Keratinocyte (primary cell): ENCODE results near the gene WDR33. TPM values are rescaled to one million over a fixed set of nuclear protein-coding genes. Genes with fewer than 3 reads are reported as not detected.

Source experiments
- DNase-seq: peaks from one replicate; pipeline ENCODE4 v3.0.0-alpha.2; 2011; ENCODE audit warnings: low read depth, missing footprints, low spot score
- FAIRE-seq: peaks from 2 replicates; lab custom pipeline; 2011; peaks lifted over from hg19 to GRCh38; lab: Jason Lieb, UNC
- H2AFZ ChIP-seq: 2 replicates; pipeline ENCODE4 v1.6.0; 2012; ENCODE audit warnings: low read length, control low read depth, inconsistent platforms; ENCODE audit not compliant: control insufficient read depth
- H3K27ac ChIP-seq: 2 replicates; pipeline ENCODE4 v1.5.1; 2011; ENCODE audit warnings: low read length; ENCODE audit not compliant: control insufficient read depth, insufficient read depth
- H3K27me3 ChIP-seq: 3 replicates; pipeline ENCODE4 v1.6.0; 2011; ENCODE audit warnings: low read length; ENCODE audit not compliant: control insufficient read depth, insufficient read depth; ENCODE audit errors: extremely low read depth
- H3K36me3 ChIP-seq, 2 experiments: 2 replicates in 1 of 2; 3 replicates in 1 of 2; pipeline ENCODE4 v1.5.1; 2011; ENCODE audit warnings: low read length in 2 of 2, mild to moderate bottlenecking in 1 of 2; ENCODE audit not compliant: control insufficient read depth in 2 of 2, insufficient read depth in 2 of 2; ENCODE audit errors: extremely low read depth in 1 of 2
- H3K4me1 ChIP-seq: 3 replicates; pipeline ENCODE4 v1.5.1; 2011; ENCODE audit warnings: low read length; ENCODE audit not compliant: control insufficient read depth, insufficient read depth; ENCODE audit errors: extremely low read depth
- H3K4me2 ChIP-seq: 3 replicates; pipeline ENCODE4 v1.6.0; 2011; ENCODE audit warnings: low read depth, low read length; ENCODE audit not compliant: control insufficient read depth, insufficient read depth; ENCODE audit errors: extremely low read depth
- H3K4me3 ChIP-seq, 3 experiments: fragments of 200-600 bp in 1 of 3; sonication (generic) in 1 of 3; 2 replicates in 2 of 3; 3 replicates in 1 of 3; pipeline ENCODE4 v1.5.1; 2011 to 2016; ENCODE audit warnings: low read length in 3 of 3, mild to moderate bottlenecking in 3 of 3, control low read depth in 2 of 3, inconsistent platforms in 1 of 3, low read depth in 1 of 3, mixed read lengths in 1 of 3, mixed run types in 1 of 3, moderate library complexity in 1 of 3; ENCODE audit not compliant: control insufficient read depth in 2 of 3, insufficient read depth in 2 of 3; ENCODE audit errors: extremely low read depth in 1 of 3
- H3K79me2 ChIP-seq: 2 replicates; pipeline ENCODE4 v1.6.0; 2012; ENCODE audit warnings: low read length; ENCODE audit not compliant: control insufficient read depth, insufficient read depth
- H3K9ac ChIP-seq: 3 replicates; pipeline ENCODE4 v1.6.0; 2011; ENCODE audit warnings: low read length; ENCODE audit not compliant: control insufficient read depth, insufficient read depth; ENCODE audit errors: extremely low read depth
- H3K9me1 ChIP-seq: 3 replicates; pipeline ENCODE4 v1.6.0; 2011; ENCODE audit warnings: low read length; ENCODE audit not compliant: control insufficient read depth, insufficient read depth; ENCODE audit errors: extremely low read depth
- H3K9me3 ChIP-seq: 2 replicates; pipeline ENCODE4 v1.5.1; 2012; ENCODE audit warnings: low read depth, low read length; ENCODE audit not compliant: control insufficient read depth
- H4K20me1 ChIP-seq: 3 replicates; pipeline ENCODE4 v1.6.0; 2011; ENCODE audit warnings: low read length; ENCODE audit not compliant: control insufficient read depth, insufficient read depth; ENCODE audit errors: extremely low read depth
- CTCF ChIP-seq, 3 experiments: IDR thresholded peaks in 1 of 3; conservative IDR thresholded peaks in 1 of 3; optimal IDR thresholded peaks in 1 of 3; 2 replicates in 2 of 3; 3 replicates in 1 of 3; pipeline versions ENCODE3 to v1.5.1; 2011; ENCODE audit warnings: low read length in 3 of 3, mild to moderate bottlenecking in 3 of 3, moderate library complexity in 2 of 3, control low read depth in 1 of 3, inconsistent platforms in 1 of 3; ENCODE audit not compliant: insufficient read depth in 2 of 3; ENCODE audit errors: extremely low read depth in 1 of 3
- EZH2 ChIP-seq: IDR thresholded peaks from one replicate; pipeline ENCODE4 v1.6.1; 2012; ENCODE audit warnings: inconsistent platforms, mild to moderate bottlenecking, low read length, moderate library complexity
- dilution Hi-C: fragments of 300-500 bp; cut with MboI; formaldehyde crosslinking; loops from one replicate; pipeline ENCODE4 v1.7.0; 2020; ENCODE audit warnings: low sequenced_read_pairs; ENCODE audit not compliant: extremely low pct_ligation_motif_present
- polyA plus RNA-seq, 5 experiments: library from polyadenylated mRNA; depleted of rRNA in 3 of 5; stranded (reverse) in 3 of 5; stranded (forward) in 1 of 5; unstranded in 1 of 5; fragments of >200 nt; gene quantifications; 1 replicate in 1 of 5; 2 replicates in 3 of 5; 3 replicates in 1 of 5; pipeline versions ENCODE4 v1.2.1 to v1.2.3, GENCODE V29; 2011 to 2012; ENCODE audit warnings: missing spikeins in 2 of 5, low read depth in 1 of 5, low replicate concordance in 1 of 5

WDR33 gene
- polyA plus RNA-seq, 1 donor (not counting 4 experiments of a cell fraction or from before 2014, with no cell fraction given) = 44.5 TPM

GRCh38 chr2:127661072-127661649 is 149.8 kb downstream of the WDR33 start:
- Histone ChIP-seq H3K79me2 (no peaks in the 10 kb centered on the region), H2AFZ (no peak overlapping the region), H3K4me2 (no peak overlapping the region), H3K9ac (no peak overlapping the region), H3K9me3 (no peaks in the 10 kb centered on the region), H3K36me3 (no peaks in the 10 kb centered on the region), H3K27ac (no peak overlapping the region), H3K4me1 (peaks cover 5% of the 10 kb centered on the region), H4K20me1 (no peaks in the 10 kb centered on the region), H3K4me3 (no peak overlapping the region), H3K9me1 (no peaks in the 10 kb centered on the region), H3K27me3 (peaks cover 31% of the 10 kb centered on the region)
- FAIRE-seq (no peak), DNase-seq (no peak)
- TF ChIP-seq CTCF (optimal IDR thresholded peaks at IDR 0.05 in 1 of 3, IDR thresholded peaks at IDR 0.05 in 1 of 3, conservative IDR thresholded peaks at IDR 0.05 in 1 of 3; ENCODE audit: extremely low read depth in 1 of 3, insufficient read depth in 2 of 3, low read length in 3 of 3) (no peak), EZH2 (no peak)
- dilution Hi-C loops = no loop called here

GRCh38 chr2:127660291-127660578 is 150.7 kb downstream of the WDR33 start:
- H2AFZ ChIP-seq = no peak overlapping the region
- H3K9ac ChIP-seq = no peak overlapping the region
- TF ChIP-seq CTCF (optimal IDR thresholded peaks at IDR 0.05 in 1 of 3, IDR thresholded peaks at IDR 0.05 in 1 of 3, conservative IDR thresholded peaks at IDR 0.05 in 1 of 3; ENCODE audit: extremely low read depth in 1 of 3, insufficient read depth in 2 of 3, low read length in 3 of 3) (no peak), EZH2 (no peak)
- no peaks in the 10 kb centered on the region for H3K9me3 ChIP-seq
- no peak for FAIRE-seq
- H3K4me2 ChIP-seq = no peak overlapping the region
- H3K79me2 ChIP-seq = no peaks in the 10 kb centered on the region
- no peak overlapping the region for H3K27ac ChIP-seq
- H3K27me3 ChIP-seq = peaks cover 21% of the 10 kb centered on the region
- no peaks in the 10 kb centered on the region for H3K9me1 ChIP-seq
- no peak overlapping the region for H3K4me3 ChIP-seq
- dilution Hi-C loops = no loop called here
- peaks cover 5% of the 10 kb centered on the region for H3K4me1 ChIP-seq
- no peaks in the 10 kb centered on the region for H4K20me1 ChIP-seq
- no peak for DNase-seq
- no peaks in the 10 kb centered on the region for H3K36me3 ChIP-seq
